Activated CD8-positive, alpha-beta memory T cell treated with anti-CD3 and anti-CD28 coated beads for 1 hour (primary cell): ENCODE data around the gene OR12D2.
"Not testable (repeated sequence)": the region's sequence is repeated elsewhere in the genome, so short reads cannot be mapped to it uniquely, and the experiment has no call there.

Experiments
- DNase-seq, 2 donors: peaks; one replicate each; pipeline ENCODE4 v3.0.0-alpha.2; 2020; ENCODE audit warnings: low read depth in 1 of 2; ENCODE audit errors: extremely low read depth in 1 of 2

OR12D2 gene, protein sequence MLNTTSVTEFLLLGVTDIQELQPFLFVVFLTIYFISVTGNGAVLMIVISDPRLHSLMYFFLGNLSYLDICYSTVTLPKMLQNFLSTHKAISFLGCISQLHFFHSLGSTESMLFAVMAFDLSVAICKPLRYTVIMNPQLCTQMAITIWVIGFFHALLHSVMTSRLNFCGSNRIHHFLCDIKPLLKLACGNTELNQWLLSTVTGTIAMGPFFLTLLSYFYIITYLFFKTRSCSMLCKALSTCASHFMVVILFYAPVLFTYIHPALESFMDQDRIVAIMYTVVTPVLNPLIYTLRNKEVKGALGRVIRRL

GRCh38 chr6:29395331-29395730 lies at the start of gene OR12D2:
OR12D2 (plus strand) TSS chr6:29395631; CDS start chr6:29396700, 1,069 bp downstream.
- no peak for DNase-seq

GRCh38 chr6:29349348-29349747 lies 46.1 kb upstream of the OR12D2 start:
- not testable (repeated sequence) for DNase-seq

- DNase-seq: no peak
Observed at GRCh38 chr6:29354980-29355379, 40.5 kb upstream of the OR12D2 start.

GRCh38 chr6:29355603-29356002 lies 39.8 kb upstream of the OR12D2 start:
- no peak for DNase-seq

GRCh38 chr6:29368765-29369164 lies 26.7 kb upstream of the OR12D2 start, which contains the start of gene OR5V1:
OR5V1 (minus strand) TSS chr6:29368865; CDS start chr6:29356195, 12,670 bp downstream.
- DNase-seq: no peak

GRCh38 chr6:29375191-29375590 lies 20.2 kb upstream of the OR12D2 start, which contains the start of gene OR12D3:
OR12D3 (minus strand) TSS chr6:29375291; CDS start chr6:29375287, 4 bp downstream.
- no peak for DNase-seq

DNA sequence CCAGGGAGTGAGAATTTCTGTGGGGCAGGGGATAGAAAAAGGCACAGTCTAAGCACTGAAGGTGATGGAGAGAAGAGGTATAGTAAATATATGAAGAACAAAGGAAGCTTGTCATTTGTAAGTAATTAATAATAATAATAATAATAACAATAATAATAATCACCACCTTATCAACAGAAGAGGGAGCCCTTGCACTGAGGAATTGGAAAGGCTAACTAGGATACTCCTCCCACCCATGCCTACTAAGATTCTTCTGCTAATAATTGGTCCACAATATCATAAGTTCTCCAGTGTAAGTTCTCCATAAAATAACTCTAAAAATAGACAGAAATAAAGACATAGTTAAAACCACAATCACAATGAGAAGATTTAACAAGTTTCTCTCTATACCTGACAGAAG lies 19.4 kb upstream of the OR12D2 start:
- DNase-seq: no peak

DNA sequence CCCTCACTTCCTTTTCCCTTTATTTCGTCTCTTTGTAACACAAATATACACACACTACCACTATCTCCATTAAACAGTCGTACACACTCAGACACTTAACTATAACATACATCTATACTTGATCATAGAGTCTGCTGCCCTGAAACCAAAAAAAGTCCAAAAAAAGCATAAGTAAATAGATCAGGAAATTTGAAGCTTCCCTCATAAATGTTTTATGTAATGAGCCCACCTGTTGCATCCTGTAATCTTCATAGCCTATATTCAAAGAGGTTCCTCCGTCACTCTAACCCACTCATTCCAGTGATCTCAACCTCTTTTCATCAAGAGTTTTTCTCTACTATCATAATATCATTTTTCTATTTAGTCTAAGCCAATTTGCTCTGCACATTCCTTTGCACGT lies 6.9 kb upstream of the OR12D2 start:
- no peak for DNase-seq

DNA sequence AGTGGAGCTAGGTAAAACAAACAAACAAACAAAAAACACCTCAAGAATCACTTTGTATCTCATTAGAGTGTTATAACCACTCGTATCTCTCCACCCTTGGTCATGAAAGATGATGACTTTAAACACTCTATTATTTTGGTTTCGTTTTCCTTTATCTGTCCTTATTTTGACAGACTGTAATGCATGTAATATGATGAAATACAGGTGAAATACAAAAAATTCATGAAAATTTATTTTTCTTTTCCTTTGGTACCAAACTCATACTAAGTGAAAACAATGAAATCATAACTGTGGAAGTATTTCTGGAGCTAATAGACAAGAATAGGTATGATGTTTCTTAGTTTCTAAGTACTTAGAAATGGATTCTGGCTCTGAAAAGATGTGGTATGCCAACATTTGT lies 4.1 kb downstream of the OR12D2 start:
- DNase-seq: no peak

GRCh38 chr6:29403801-29404200 lies 8.4 kb downstream of the OR12D2 start:
- no peak for DNase-seq

- DNase-seq: no peak
Observed at GRCh38 chr6:29414588-29414987, 19.2 kb downstream of the OR12D2 start, which contains the start of gene OR12D1. OR12D1 (plus strand) TSS chr6:29414928.

GRCh38 chr6:29419516-29419915 lies 24.1 kb downstream of the OR12D2 start:
- DNase-seq: no peak

DNA sequence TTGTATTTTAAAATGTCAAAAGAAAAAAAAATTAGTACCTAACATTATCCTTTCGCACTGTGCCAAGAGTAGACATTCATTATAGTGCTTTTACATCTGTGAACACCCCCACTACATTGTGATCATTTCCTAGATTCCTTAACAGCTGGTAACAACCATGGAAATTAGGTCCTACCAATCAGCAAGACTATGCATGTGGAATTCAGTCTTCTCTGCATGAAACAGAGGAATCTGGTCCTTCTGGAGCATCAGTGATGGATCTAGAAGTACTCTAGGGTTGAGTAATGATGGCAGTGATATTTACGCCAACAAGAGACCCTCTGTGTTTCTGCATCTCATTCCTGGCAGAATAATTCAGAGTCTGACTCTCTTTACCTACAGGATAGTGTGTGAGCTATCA lies 28.7 kb downstream of the OR12D2 start:
- DNase-seq: no peak

- DNase-seq: no peak
Observed at GRCh38 chr6:29424575-29424974, 29.1 kb downstream of the OR12D2 start.

- no peak for DNase-seq
Observed at GRCh38 chr6:29425075-29425474, 29.6 kb downstream of the OR12D2 start.

- DNase-seq: no peak
Observed at GRCh38 chr6:29426654-29427053, 31.2 kb downstream of the OR12D2 start.

DNA sequence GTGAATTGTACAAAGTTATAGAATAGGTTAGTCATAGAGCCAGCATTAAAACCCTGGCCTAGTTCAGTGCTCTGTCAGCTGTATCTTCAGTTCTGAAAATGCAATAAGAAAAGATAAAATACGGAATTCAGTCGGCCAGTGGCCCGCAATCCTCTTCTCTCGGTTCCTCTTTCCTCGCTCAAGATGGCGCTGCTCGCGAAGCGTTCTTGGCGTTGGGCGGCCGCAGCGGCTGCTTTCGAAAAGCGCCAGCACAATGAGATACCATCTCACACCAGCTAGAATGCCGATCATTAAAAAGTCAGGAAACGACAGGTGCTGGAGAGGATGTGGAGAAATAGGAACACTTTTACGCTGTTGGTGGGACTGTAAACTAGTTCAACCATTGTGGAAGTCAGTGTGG lies 41.3 kb downstream of the OR12D2 start:
- DNase-seq: not testable (repeated sequence)

DNA sequence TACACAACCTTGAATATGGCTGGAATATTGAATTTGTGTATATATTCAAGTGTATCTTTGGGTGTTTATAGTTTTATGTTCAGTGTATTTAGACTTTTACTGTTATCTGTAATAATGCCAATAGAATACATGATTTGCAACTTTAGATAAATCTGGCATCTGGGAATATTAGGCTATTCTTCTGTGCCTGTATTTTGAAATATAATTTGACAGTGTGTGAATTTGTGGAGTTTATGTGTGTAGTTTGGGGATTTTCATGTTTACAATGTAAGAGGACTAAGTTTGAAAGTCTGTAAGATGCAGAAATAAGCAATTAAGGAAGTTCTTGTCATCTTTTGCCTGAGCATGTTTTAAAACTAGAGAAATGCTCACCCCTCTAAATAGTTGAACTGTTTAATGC lies 43.6 kb downstream of the OR12D2 start, which contains the start of gene OR10C1:
Gene OR10C1 (plus strand): TSS at position 301 of the 400 bp plus-strand sequence. CDS start 710 bp downstream, outside the sequence.
- DNase-seq: no peak

DNA sequence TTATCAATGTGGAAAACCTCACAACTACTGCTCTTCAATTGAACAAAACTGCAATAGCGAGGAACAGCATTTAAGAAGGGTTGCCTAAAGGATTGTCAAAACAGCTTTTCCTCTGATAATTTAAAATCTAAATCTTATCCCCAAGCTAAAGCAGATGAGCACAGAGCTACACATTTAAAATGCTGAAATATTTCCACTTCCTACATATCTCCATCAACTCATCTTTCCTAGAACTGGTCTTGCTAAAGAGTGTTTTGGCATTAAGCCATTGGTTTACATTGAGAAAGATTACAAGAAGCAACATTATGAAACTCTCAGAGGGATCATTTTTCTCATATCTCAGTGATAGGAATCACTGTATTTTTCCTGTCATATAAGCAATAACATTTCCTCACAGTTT lies 47.3 kb downstream of the OR12D2 start:
- no peak for DNase-seq

DNA sequence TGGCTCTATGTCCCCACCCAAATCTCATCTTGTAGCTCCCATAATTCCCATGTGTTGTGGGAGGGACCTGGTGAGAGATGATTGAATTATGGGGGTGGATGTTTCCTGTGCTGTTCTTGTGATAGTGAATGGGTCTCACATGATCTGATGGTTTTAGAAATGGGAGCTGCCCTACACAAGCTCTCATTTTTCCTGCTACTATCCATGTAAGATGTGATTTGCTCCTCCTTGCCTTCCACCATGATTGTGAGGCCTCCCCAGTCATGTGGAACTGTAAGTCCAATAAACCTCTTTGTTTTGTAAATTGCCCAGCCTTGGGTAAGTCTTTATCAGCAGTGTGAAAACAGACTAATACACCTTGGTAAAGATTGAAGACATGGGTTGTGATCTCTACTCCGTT lies 48.6 kb downstream of the OR12D2 start:
- DNase-seq: not testable (repeated sequence)
